Parathyroid adenoma (tissue), 2 donors: Measurements from ENCODE around the gene EYA4.

Experiments
- H2AFZ ChIP-seq: fragments of 300-600 bp; sonication (generic); one replicate; pipeline ENCODE4 v1.7.0; 2017; ENCODE audit warnings: antibody characterized with exemption, mild to moderate bottlenecking
- H3K27ac ChIP-seq: fragments of 300-600 bp; sonication (generic); one replicate; pipeline ENCODE4 v1.7.0; 2017
- H3K27me3 ChIP-seq: fragments of 300-600 bp; sonication (generic); one replicate; pipeline ENCODE4 v1.7.0; 2017; ENCODE audit warnings: low read length; ENCODE audit not compliant: control insufficient read depth, insufficient read depth
- H3K36me3 ChIP-seq: fragments of 300-600 bp; sonication (generic); one replicate; pipeline ENCODE4 v1.7.0; 2017; ENCODE audit warnings: low read length; ENCODE audit not compliant: control insufficient read depth, insufficient read depth
- H3K4me1 ChIP-seq: fragments of 300-600 bp; sonication (generic); one replicate; pipeline ENCODE4 v1.7.0; 2017; ENCODE audit warnings: control low read depth
- H3K4me2 ChIP-seq: fragments of 300-600 bp; sonication (generic); one replicate; pipeline ENCODE4 v1.7.0; 2017; ENCODE audit warnings: low read length
- H3K4me3 ChIP-seq: fragments of 300-600 bp; sonication (generic); one replicate; pipeline ENCODE4 v1.7.0; 2017; ENCODE audit warnings: low read depth, low read length
- H3K79me2 ChIP-seq: fragments of 300-600 bp; sonication (generic); one replicate; pipeline ENCODE4 v1.7.0; 2017; ENCODE audit warnings: control low read depth
- H3K9ac ChIP-seq: fragments of 300-600 bp; sonication (generic); one replicate; pipeline ENCODE4 v1.7.0; 2017; ENCODE audit warnings: mild to moderate bottlenecking
- H3K9me3 ChIP-seq: fragments of 300-600 bp; sonication (generic); one replicate; pipeline ENCODE4 v1.7.0; 2017; ENCODE audit warnings: low read length; ENCODE audit not compliant: control insufficient read depth
- CTCF ChIP-seq: fragments of 300-600 bp; sonication (generic); IDR thresholded peaks from one replicate; pipeline ENCODE4 v1.7.0; 2017; ENCODE audit warnings: antibody characterized with exemption, mild to moderate bottlenecking
- donor health status: primary hyperparathyroidism.

Gene EYA4

DNA sequence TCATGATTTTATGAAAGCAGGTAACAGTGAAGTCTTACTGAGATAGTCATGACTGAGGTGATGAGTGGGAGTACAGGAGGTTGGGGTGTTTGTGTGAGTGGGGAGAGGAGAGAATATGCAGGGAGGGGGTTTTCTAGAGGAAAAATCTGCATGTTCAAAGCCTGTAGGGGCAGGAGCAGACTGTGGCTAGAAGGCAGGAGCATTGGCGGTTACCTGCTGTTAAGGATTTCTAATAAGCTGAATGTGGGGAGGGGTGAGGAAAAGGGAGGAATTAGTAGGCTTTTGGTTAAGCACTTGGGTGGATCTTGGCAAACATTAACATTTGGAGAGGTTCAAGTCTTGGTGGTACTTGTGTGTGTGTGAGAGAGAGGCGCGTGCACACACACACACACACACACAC is 70.8 kb downstream of the EYA4 start:
- peaks cover 2% of the 10 kb centered on the region for H3K9me3 ChIP-seq
- H3K9ac ChIP-seq, result no peak overlapping the region
- no peaks in the 10 kb centered on the region for H3K79me2 ChIP-seq
- H3K4me3 ChIP-seq, result no peak overlapping the region
- H3K4me1 ChIP-seq, result no peaks in the 10 kb centered on the region
- no peak overlapping the region for H2AFZ ChIP-seq
- H3K27ac ChIP-seq, result no peak overlapping the region
- no peaks in the 10 kb centered on the region for H3K27me3 ChIP-seq
- H3K36me3 ChIP-seq, result no peaks in the 10 kb centered on the region
- TF ChIP-seq CTCF, result no peak
- H3K4me2 ChIP-seq, result no peak overlapping the region

DNA sequence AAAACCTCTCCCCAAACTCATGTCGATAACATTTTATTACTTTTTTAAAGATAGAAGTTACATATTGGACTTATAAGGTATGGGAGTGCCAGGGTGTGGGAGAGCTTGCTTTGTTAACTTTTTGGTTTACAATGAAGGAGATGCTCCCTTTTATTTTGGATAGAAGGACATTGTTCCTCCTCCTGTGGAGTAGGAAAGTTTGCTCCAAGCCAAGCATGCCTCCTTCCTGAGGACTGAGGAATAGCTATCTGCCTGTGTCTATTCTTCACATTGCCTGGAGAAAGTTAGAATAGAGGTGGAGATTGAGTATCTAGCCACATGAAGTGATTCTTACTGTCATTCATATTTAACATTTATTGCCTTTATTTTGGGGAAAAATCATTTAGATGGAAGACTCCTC is 71.9 kb downstream of the EYA4 start:
- Histone ChIP-seq H3K27me3 (no peaks in the 10 kb centered on the region), H3K4me1 (no peaks in the 10 kb centered on the region), H3K9me3 (peaks cover 2% of the 10 kb centered on the region), H2AFZ (no peak overlapping the region), H3K4me2 (no peak overlapping the region), H3K36me3 (no peaks in the 10 kb centered on the region), H3K79me2 (no peaks in the 10 kb centered on the region), H3K9ac (no peak overlapping the region), H3K27ac (no peak overlapping the region), H3K4me3 (no peak overlapping the region)
- TF ChIP-seq CTCF, result no peak

DNA sequence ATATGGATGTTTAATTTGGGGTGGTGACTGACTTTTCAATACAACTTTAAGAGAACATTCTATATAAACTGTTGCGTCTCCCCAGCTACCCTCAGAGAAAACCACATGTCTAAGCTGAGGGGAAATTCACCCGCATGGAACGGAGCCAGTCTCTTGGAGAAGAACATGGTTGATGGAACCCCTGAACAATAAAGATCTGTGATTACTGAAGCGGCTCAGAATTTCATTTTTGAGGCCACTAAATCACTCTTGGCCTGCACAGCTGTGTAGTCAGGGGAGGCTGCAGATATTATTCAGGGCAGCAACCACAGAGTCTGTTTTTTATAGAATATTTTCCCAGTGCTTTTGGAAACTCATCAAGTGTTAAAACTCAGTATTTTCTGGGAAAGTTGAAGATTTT is 73.8 kb downstream of the EYA4 start:
- Histone ChIP-seq H3K9me3 (no peaks in the 10 kb centered on the region), H3K4me1 (no peaks in the 10 kb centered on the region), H3K79me2 (no peaks in the 10 kb centered on the region), H3K9ac (no peak overlapping the region), H3K36me3 (no peaks in the 10 kb centered on the region), H3K27ac (no peak overlapping the region), H3K27me3 (no peaks in the 10 kb centered on the region), H3K4me3 (no peak overlapping the region), H3K4me2 (no peak overlapping the region), H2AFZ (no peak overlapping the region)
- TF ChIP-seq CTCF, result no peak

DNA sequence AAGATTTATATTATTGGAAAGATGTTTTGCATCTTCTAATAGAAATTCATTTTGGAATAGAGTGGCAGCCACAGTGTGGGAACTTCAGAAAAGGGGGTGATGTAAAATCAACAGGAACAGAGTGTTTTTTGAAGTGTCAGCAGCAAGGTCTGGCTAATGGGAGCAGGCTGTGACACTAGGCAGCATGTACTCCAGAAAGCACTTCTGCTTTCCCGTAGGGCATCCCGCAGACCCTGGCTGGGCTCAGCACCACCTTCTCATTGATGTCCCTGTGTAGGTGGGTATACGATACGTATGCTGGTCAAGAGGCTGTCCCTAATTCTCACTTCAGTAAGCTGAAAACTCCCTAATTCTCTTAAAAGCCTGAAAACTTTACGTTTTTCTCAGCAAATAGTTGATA is 74.7 kb downstream of the EYA4 start:
- Histone ChIP-seq H3K9ac (no peak overlapping the region), H3K4me2 (no peak overlapping the region), H3K27ac (no peak overlapping the region), H3K27me3 (no peaks in the 10 kb centered on the region), H2AFZ (no peak overlapping the region), H3K4me1 (no peaks in the 10 kb centered on the region), H3K4me3 (no peak overlapping the region), H3K9me3 (no peaks in the 10 kb centered on the region), H3K79me2 (no peaks in the 10 kb centered on the region), H3K36me3 (no peaks in the 10 kb centered on the region)
- no peak for TF ChIP-seq CTCF

DNA sequence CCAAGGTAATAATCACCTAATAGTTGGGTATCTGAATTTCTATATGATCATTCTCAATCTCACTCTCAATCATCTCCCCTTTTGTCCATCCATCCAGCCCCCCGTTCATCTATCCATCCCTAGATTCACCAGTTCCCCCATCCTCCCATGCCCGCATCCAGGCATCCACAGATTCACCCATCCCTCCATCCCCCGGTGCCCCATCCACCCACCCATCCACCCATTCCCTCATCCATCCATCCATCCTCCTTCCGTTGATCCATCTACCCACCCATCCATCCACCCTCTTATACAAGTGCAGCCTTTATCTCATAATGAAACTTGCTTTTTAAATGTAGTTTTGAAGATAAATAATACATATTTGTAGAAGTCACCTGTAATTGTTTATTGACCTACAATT is 76.5 kb downstream of the EYA4 start:
- no peak overlapping the region for H2AFZ ChIP-seq
- H3K4me3 ChIP-seq, result no peak overlapping the region
- no peak overlapping the region for H3K9ac ChIP-seq
- H3K9me3 ChIP-seq, result no peaks in the 10 kb centered on the region
- H3K27me3 ChIP-seq, result no peaks in the 10 kb centered on the region
- TF ChIP-seq CTCF, result no peak
- no peak overlapping the region for H3K27ac ChIP-seq
- H3K79me2 ChIP-seq, result no peaks in the 10 kb centered on the region
- no peak overlapping the region for H3K4me2 ChIP-seq
- no peaks in the 10 kb centered on the region for H3K4me1 ChIP-seq
- H3K36me3 ChIP-seq, result no peaks in the 10 kb centered on the region
